Left ventricle myocardium inferior (tissue), 1 donor: ENCODE measurements around the gene PGR. TPM values are rescaled to one million over a fixed set of nuclear protein-coding genes. Genes with fewer than 3 reads are reported as not detected.

Experiments
- DNase-seq: peaks from one replicate; pipeline ENCODE4 v3.0.0-alpha.2; 2020
- H3K27ac ChIP-seq: fragments of 200-600 bp; replicated peaks from 2 replicates; pipeline ENCODE4 v1.8.0; 2021
- H3K27me3 ChIP-seq: fragments of 200-600 bp; 2 replicates; pipeline ENCODE4 v1.8.0; 2021; ENCODE audit warnings: low read depth
- H3K36me3 ChIP-seq: fragments of 200-600 bp; 2 replicates; pipeline ENCODE4 v1.8.0; 2021
- H3K4me1 ChIP-seq: fragments of 200-600 bp; 2 replicates; pipeline ENCODE4 v1.8.0; 2021
- H3K4me3 ChIP-seq: fragments of 200-600 bp; 2 replicates; pipeline ENCODE4 v1.8.0; 2021; ENCODE audit warnings: mild to moderate bottlenecking, moderate library complexity
- H3K9me3 ChIP-seq: fragments of 200-600 bp; replicated peaks from 2 replicates; pipeline ENCODE4 v1.8.0; 2021
- CTCF ChIP-seq: fragments of 200-600 bp; IDR thresholded peaks from 2 replicates; pipeline ENCODE4 v1.8.0; 2021; ENCODE audit warnings: antibody characterized with exemption, mild to moderate bottlenecking, borderline replicate concordance
- intact Hi-C: fragments of 100-400 bp; cut with micrococcal nuclease; formaldehyde crosslinking; loops from one replicate; pipeline ENCODE4 v1.11.0; 2022
- total RNA-seq: library from RNA; stranded (reverse); fragmentation: NEBNext Ultra II Directional; extraction: Animal tissue kit (Norgen Biotek cat#: 25700); gene quantifications from one replicate; pipeline ENCODE4 v1.2.1, GENCODE V29; 2021
- donor health status: DM: no; HTN: yes; CAD: no; lungs with severe emphysema.

The PGR gene
- total RNA-seq, 1 donor from 2014 or later = 11.7 TPM

DNA sequence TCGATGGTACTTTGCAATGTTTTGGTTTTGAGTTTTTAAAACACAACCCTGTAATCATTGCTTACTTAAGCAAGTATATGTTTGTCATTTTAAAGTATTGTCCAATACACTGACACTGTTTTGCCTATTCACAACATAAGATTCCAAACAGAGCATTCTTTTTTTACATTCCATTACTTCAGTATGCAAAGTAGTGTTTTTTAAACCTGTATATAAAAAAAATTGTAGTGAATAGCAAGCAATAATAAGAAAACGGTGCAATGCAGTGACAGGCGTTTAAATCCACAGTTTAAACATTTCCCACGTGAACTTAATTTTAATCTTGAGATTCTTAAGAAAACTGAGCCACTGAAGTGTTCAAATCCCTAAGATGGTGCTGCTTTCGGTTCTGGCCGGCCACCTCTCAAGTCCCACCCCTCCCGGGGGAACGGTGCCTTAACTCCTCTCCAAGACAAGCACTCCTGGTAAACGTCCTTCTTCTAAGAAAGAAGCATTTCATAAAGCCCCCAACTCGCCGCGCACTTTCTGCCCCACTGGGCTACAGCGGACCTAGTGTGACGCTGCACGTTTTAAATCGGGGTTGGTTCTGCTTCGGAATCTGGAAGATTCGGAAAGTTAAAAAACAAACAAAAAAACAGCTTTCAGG, 2.9 kb downstream of the PGR start:
- Histone ChIP-seq H3K27me3 (peaks cover 3% of the 10 kb centered on the region), H3K27ac (peak overlapping the region; percentile 88), H3K36me3 (no peaks in the 10 kb centered on the region), H3K4me1 (peaks cover 53% of the 10 kb centered on the region), H3K9me3 (no peaks in the 10 kb centered on the region), H3K4me3 (peak overlapping the region; percentile 79)
- no peak for TF ChIP-seq CTCF
- peak; percentile 64 for DNase-seq
- intact Hi-C loops = no loop called here

GRCh38 chr11:101115671-101116160, 13.9 kb downstream of the PGR start:
- TF ChIP-seq CTCF = no peak
- no peak for DNase-seq
- intact Hi-C loops = no loop called here
- Histone ChIP-seq H3K27me3 (no peaks in the 10 kb centered on the region), H3K27ac (no peak overlapping the region), H3K4me3 (no peak overlapping the region), H3K4me1 (peaks cover 4% of the 10 kb centered on the region), H3K36me3 (peaks cover 19% of the 10 kb centered on the region), H3K9me3 (no peaks in the 10 kb centered on the region)

- Histone ChIP-seq H3K27me3 (no peaks in the 10 kb centered on the region), H3K4me1 (peaks cover 6% of the 10 kb centered on the region), H3K27ac (no peak overlapping the region), H3K9me3 (peaks cover 7% of the 10 kb centered on the region), H3K4me3 (no peak overlapping the region), H3K36me3 (peaks cover 24% of the 10 kb centered on the region)
- no peak for DNase-seq
- intact Hi-C loops = no loop called here
- TF ChIP-seq CTCF = no peak
Measured at GRCh38 chr11:101113540-101113939, 16.1 kb downstream of the PGR start.

DNA sequence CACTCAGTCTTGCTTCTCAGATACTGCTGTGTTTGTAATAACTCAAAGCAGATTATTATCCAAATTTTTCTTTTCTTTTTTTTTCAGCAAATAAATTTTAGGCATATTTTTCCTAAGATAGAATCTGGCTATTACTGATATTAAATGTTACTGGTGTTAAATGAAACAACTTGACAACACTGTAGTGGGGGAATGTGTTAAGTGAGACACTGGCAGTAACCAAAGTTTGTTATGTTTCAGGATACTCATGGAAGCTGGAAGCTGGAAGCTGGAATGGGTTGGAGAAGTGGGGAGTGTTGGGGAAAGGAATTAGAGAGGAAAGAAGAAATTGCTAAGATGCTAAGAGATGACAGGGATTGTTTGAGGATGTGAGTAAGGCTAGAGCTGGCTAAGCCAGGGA, 24.9 kb downstream of the PGR start:
- peaks cover 12% of the 10 kb centered on the region for H3K4me1 ChIP-seq
- TF ChIP-seq CTCF = no peak
- H3K4me3 ChIP-seq = no peak overlapping the region
- no peaks in the 10 kb centered on the region for H3K27me3 ChIP-seq
- no peak for DNase-seq
- H3K9me3 ChIP-seq = peaks cover 4% of the 10 kb centered on the region
- no peaks in the 10 kb centered on the region for H3K36me3 ChIP-seq
- H3K27ac ChIP-seq = no peak overlapping the region
- intact Hi-C loops = no loop called here

- no peak for DNase-seq
- intact Hi-C loops = no loop called here
- Histone ChIP-seq H3K27ac (no peak overlapping the region), H3K9me3 (peaks cover 4% of the 10 kb centered on the region), H3K36me3 (no peaks in the 10 kb centered on the region), H3K27me3 (no peaks in the 10 kb centered on the region), H3K4me1 (peaks cover 12% of the 10 kb centered on the region), H3K4me3 (no peak overlapping the region)
- no peak for TF ChIP-seq CTCF
Measured at GRCh38 chr11:101103433-101103832, 26.2 kb downstream of the PGR start.
